H9 (cell line): ENCODE measurements around the gene MECR. TPM values are rescaled to one million over a fixed set of nuclear protein-coding genes. Genes with fewer than 3 reads are reported as not detected.

Experiments used
- DNase-seq: peaks from one replicate; pipeline ENCODE4 v3.0.0-alpha.2; 2017
- H2AFZ ChIP-seq: one replicate; pipeline ENCODE4 v1.6.1; 2013; ENCODE audit warnings: mild to moderate bottlenecking, low read length, control low read depth, moderate library complexity
- H2AK5ac ChIP-seq: 2 replicates; pipeline ENCODE4 v1.6.1; 2013; ENCODE audit warnings: low read length, control low read depth, mixed read lengths; ENCODE audit not compliant: insufficient read length
- H2BK120ac ChIP-seq: one replicate; pipeline ENCODE4 v1.6.1; 2013; ENCODE audit warnings: low read depth, mild to moderate bottlenecking, low read length, control low read depth, inconsistent platforms; ENCODE audit not compliant: poor library complexity, severe bottlenecking
- H2BK12ac ChIP-seq: 2 replicates; pipeline ENCODE4 v1.6.1; 2013; ENCODE audit warnings: low read length, control low read depth, mixed read lengths, low read depth; ENCODE audit not compliant: insufficient read length
- H2BK15ac ChIP-seq: 2 replicates; pipeline ENCODE4 v1.6.1; 2013; ENCODE audit warnings: low read depth, low read length, control low read depth
- H2BK20ac ChIP-seq: one replicate; pipeline ENCODE4 v1.6.1; 2013; ENCODE audit warnings: low read depth, mild to moderate bottlenecking, low read length, control low read depth, inconsistent platforms; ENCODE audit not compliant: poor library complexity, severe bottlenecking
- H2BK5ac ChIP-seq: 2 replicates; pipeline ENCODE4 v1.6.1; 2013; ENCODE audit warnings: low read length, control low read depth, mixed read lengths; ENCODE audit not compliant: insufficient read length
- H3K14ac ChIP-seq: 2 replicates; pipeline ENCODE4 v1.6.1; 2013; ENCODE audit warnings: low read length, control low read depth; ENCODE audit not compliant: insufficient read depth
- H3K18ac ChIP-seq: 2 replicates; pipeline ENCODE4 v1.6.1; 2013; ENCODE audit warnings: low read depth, mild to moderate bottlenecking, mixed read lengths, low read length, control low read depth; ENCODE audit not compliant: insufficient read length
- H3K23ac ChIP-seq: 2 replicates; pipeline ENCODE4 v1.6.1; 2013; ENCODE audit warnings: low read length, control low read depth, mixed read lengths, low read depth; ENCODE audit not compliant: insufficient read length
- H3K23me2 ChIP-seq: 2 replicates; pipeline ENCODE4 v1.6.1; 2013; ENCODE audit warnings: low read depth, mild to moderate bottlenecking, mixed read lengths, low read length, control low read depth; ENCODE audit not compliant: insufficient read length, poor library complexity, severe bottlenecking
- H3K27ac ChIP-seq: 2 replicates; pipeline ENCODE4 v1.5.1; 2013; ENCODE audit warnings: low read length, control low read depth, mixed read lengths, low read depth; ENCODE audit not compliant: insufficient read length
- H3K27me3 ChIP-seq: 2 replicates; pipeline ENCODE4 v1.6.1; 2013; ENCODE audit warnings: low read length, control low read depth, inconsistent platforms; ENCODE audit not compliant: insufficient read depth
- H3K4ac ChIP-seq: 2 replicates; pipeline ENCODE4 v1.6.1; 2013; ENCODE audit warnings: low read depth, mild to moderate bottlenecking, control low read depth, inconsistent platforms, low read length, moderate library complexity
- H3K4me1 ChIP-seq: 2 replicates; pipeline ENCODE4 v1.6.1; 2013; ENCODE audit warnings: low read length, control low read depth, inconsistent platforms; ENCODE audit not compliant: insufficient read depth
- H3K4me2 ChIP-seq: 2 replicates; pipeline ENCODE4 v1.6.1; 2013; ENCODE audit warnings: low read length, control low read depth, mixed read lengths; ENCODE audit not compliant: insufficient read length, insufficient read depth
- H3K56ac ChIP-seq: 2 replicates; pipeline ENCODE4 v1.6.1; 2013; ENCODE audit warnings: low read depth, mild to moderate bottlenecking, mixed read lengths, low read length, control low read depth; ENCODE audit not compliant: insufficient read length
- H3K79me1 ChIP-seq: 2 replicates; pipeline ENCODE4 v1.6.1; 2013; ENCODE audit warnings: low read depth, mild to moderate bottlenecking, moderate library complexity, low read length, control low read depth, inconsistent platforms; ENCODE audit not compliant: insufficient read depth, poor library complexity, severe bottlenecking
- H3K79me2 ChIP-seq: 2 replicates; pipeline ENCODE4 v1.6.1; 2013; ENCODE audit warnings: low read length, control low read depth, inconsistent platforms; ENCODE audit not compliant: insufficient read depth
- H3K9ac ChIP-seq: 2 replicates; pipeline ENCODE4 v1.6.1; 2013; ENCODE audit warnings: low read length, control low read depth, mixed read lengths; ENCODE audit not compliant: insufficient read length; ENCODE audit errors: extremely low read depth
- H3K9me3 ChIP-seq: one replicate; pipeline ENCODE4 v1.6.1; 2013; ENCODE audit warnings: low read depth, low read length, inconsistent platforms; ENCODE audit not compliant: control insufficient read depth
- H3T11ph ChIP-seq: one replicate; pipeline ENCODE4 v1.6.1; 2013; ENCODE audit warnings: mild to moderate bottlenecking, low read length, control low read depth, inconsistent platforms
- H4K20me1 ChIP-seq: one replicate; pipeline ENCODE4 v1.6.1; 2013; ENCODE audit not compliant: control insufficient read depth, insufficient read length, insufficient read depth
- H4K5ac ChIP-seq: 2 replicates; pipeline ENCODE4 v1.6.1; 2013; ENCODE audit warnings: low read depth, mild to moderate bottlenecking, mixed read lengths, low read length, control low read depth; ENCODE audit not compliant: insufficient read length
- H4K8ac ChIP-seq: replicated peaks from 2 replicates; pipeline ENCODE4 v1.6.1; 2013; ENCODE audit warnings: low read length, control low read depth, mixed read lengths, low read depth; ENCODE audit not compliant: insufficient read length
- H4K91ac ChIP-seq: 2 replicates; pipeline ENCODE4 v1.6.1; 2013; ENCODE audit warnings: low read depth, mild to moderate bottlenecking, moderate library complexity, mixed read lengths, low read length, control low read depth; ENCODE audit not compliant: insufficient read length
- H3K27ac Mint-ChIP-seq, 3 experiments: 2 replicates in 2 of 3; 3 replicates in 1 of 3; pipeline ENCODE4 v1.8.0; 2020 to 2021; ENCODE audit warnings: mixed read lengths in 3 of 3, mild to moderate bottlenecking in 1 of 3, moderate library complexity in 1 of 3
- H3K27me3 Mint-ChIP-seq: 2 replicates; pipeline ENCODE4 v1.8.0; 2021; ENCODE audit warnings: low read depth, mild to moderate bottlenecking, moderate library complexity, mixed read lengths
- H3K36me3 Mint-ChIP-seq, 3 experiments: 2 replicates in 2 of 3; 3 replicates in 1 of 3; pipeline ENCODE4 v1.8.0; 2020 to 2021; ENCODE audit warnings: low read depth in 3 of 3, mixed read lengths in 3 of 3; ENCODE audit not compliant: insufficient read depth in 1 of 3
- H3K4me1 Mint-ChIP-seq, 2 experiments: 2 replicates each; pipeline ENCODE4 v1.8.0; 2020; ENCODE audit warnings: mixed read lengths in 2 of 2
- H3K4me3 Mint-ChIP-seq, 2 experiments: 2 replicates in 1 of 2; 3 replicates in 1 of 2; pipeline ENCODE4 v1.8.0; 2020 to 2021; ENCODE audit warnings: mild to moderate bottlenecking in 2 of 2, mixed read lengths in 2 of 2, moderate library complexity in 1 of 2
- H3K9me3 Mint-ChIP-seq, 2 experiments: 2 replicates in 1 of 2; 3 replicates in 1 of 2; pipeline ENCODE4 v1.8.0; 2020; ENCODE audit warnings: mild to moderate bottlenecking in 2 of 2, mixed read lengths in 2 of 2, moderate library complexity in 1 of 2
- CTCF ChIP-seq: fragments of 200-600 bp; sonication (generic); conservative IDR thresholded peaks from 3 replicates; pipeline ENCODE4 v1.8.0; 2021; ENCODE audit warnings: antibody characterized with exemption, mild to moderate bottlenecking
- WGBS: extraction: QIAGEN DNeasy Blood & Tissue Kit; methylation state at CpG from one replicate; pipeline ENCODE4 v1.1.7; 2013; ENCODE audit warnings: missing lambda C conversion rate, low lambda C conversion rate, mixed read lengths; ENCODE audit not compliant: insufficient read length; ENCODE audit errors: extremely low coverage; 5-methylcytosine and 5-hydroxymethylcytosine counted together
- total RNA-seq: library from RNA; stranded (reverse); gene quantifications from 2 replicates; pipeline ENCODE4 v1.2.1, GENCODE V29; 2021

The MECR gene
- total RNA-seq, 1 experiment from 2014 or later, result 30.9 TPM

DNA sequence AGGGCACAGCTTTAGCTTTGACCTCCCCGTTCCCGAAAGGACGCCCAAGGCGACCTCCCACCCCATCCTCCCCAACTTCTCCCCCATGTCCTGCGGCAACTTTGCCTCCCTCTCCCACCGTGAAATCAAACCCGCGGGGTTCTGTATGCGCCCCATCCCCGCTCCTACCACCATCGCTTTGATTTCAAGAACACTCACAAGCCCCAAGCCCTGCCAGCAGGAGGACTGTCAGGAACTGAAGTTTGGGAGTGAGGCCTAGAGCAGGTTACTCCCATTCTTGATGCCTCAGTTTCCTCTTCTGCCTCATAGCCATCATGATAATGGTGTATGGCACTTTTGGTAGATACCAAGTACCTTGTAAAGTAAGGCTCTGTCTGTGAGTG lies 7.9 kb upstream of the MECR start:
- Histone ChIP-seq H3K79me2 (no peaks in the 10 kb centered on the region), H4K8ac (no peak overlapping the region), H2AFZ (no peak overlapping the region), H3K4me2 (peak overlapping the region; percentile 91), H4K5ac (no peak overlapping the region), H4K20me1 (no peaks in the 10 kb centered on the region), H3K14ac (no peak overlapping the region), H3K56ac (no peak overlapping the region), H3K9ac (no peak overlapping the region), H3K4me1 (peaks cover 11% of the 10 kb centered on the region; the same call in 1 of the 2 replicates), H3K4ac (no peak overlapping the region), H3K79me1 (no peaks in the 10 kb centered on the region), H2BK12ac (no peak overlapping the region), H3K18ac (no peak overlapping the region), H3T11ph (no peak overlapping the region), H3K9me3 (no peaks in the 10 kb centered on the region), H2BK5ac (no peak overlapping the region), H3K23ac (no peak overlapping the region), H2BK120ac (no peak overlapping the region), H3K23me2 (peaks cover 14% of the 10 kb centered on the region), H3K27me3 (peaks cover 15% of the 10 kb centered on the region; the same call in 1 of the 2 replicates), H3K27ac (no peak overlapping the region), H4K91ac (no peak overlapping the region), H2AK5ac (no peak overlapping the region), H2BK15ac (no peak overlapping the region), H2BK20ac (no peak overlapping the region)
- peaks cover 0 to 5% (median 0%) of the 10 kb centered on the region in 3 experiments; a peak in 2 of 7 replicates for H3K36me3 Mint-ChIP-seq
- TF ChIP-seq CTCF, result no peak
- no peak for DNase-seq
- peaks cover 3 to 6% of the 10 kb centered on the region in 2 experiments; a peak in 4 of 5 replicates for H3K9me3 Mint-ChIP-seq
- H3K4me1 Mint-ChIP-seq, result peaks cover 35 to 39% of the 10 kb centered on the region in 2 experiments
- no CpG with 5 or more reads among the region's 11 CpGs for WGBS
- H3K27me3 Mint-ChIP-seq, result peaks cover 50% of the 10 kb centered on the region
- H3K4me3 Mint-ChIP-seq, result peak overlapping the region; percentile 77 to 78
- H3K27ac Mint-ChIP-seq, result no peak overlapping the region
